OCI-LY3 (cell line): ENCODE data around the gene GTPBP1.

Experiments used
- CTCF ChIP-seq: fragments of 200-600, 300-600 bp; sonication (generic); IDR thresholded peaks from 2 replicates; pipeline ENCODE4 v1.5.1; 2014; ENCODE audit warnings: antibody characterized with exemption, low read length, low read depth
- EZH2phosphoT487 ChIP-seq: fragments of 200-600 bp; shearing (Covaris generic); IDR thresholded peaks from 2 replicates; pipeline ENCODE4 v1.6.1; 2018; ENCODE audit warnings: antibody characterized with exemption, mixed run types, low read depth

- TF ChIP-seq CTCF: no peak
- TF ChIP-seq EZH2phosphoT487: no peak
Observed at GRCh38 chr22:38730411-38730871, 24.7 kb downstream of the GTPBP1 start.
